Measurements from ENCODE around the gene CDC37.

CDC37 gene

DNA sequence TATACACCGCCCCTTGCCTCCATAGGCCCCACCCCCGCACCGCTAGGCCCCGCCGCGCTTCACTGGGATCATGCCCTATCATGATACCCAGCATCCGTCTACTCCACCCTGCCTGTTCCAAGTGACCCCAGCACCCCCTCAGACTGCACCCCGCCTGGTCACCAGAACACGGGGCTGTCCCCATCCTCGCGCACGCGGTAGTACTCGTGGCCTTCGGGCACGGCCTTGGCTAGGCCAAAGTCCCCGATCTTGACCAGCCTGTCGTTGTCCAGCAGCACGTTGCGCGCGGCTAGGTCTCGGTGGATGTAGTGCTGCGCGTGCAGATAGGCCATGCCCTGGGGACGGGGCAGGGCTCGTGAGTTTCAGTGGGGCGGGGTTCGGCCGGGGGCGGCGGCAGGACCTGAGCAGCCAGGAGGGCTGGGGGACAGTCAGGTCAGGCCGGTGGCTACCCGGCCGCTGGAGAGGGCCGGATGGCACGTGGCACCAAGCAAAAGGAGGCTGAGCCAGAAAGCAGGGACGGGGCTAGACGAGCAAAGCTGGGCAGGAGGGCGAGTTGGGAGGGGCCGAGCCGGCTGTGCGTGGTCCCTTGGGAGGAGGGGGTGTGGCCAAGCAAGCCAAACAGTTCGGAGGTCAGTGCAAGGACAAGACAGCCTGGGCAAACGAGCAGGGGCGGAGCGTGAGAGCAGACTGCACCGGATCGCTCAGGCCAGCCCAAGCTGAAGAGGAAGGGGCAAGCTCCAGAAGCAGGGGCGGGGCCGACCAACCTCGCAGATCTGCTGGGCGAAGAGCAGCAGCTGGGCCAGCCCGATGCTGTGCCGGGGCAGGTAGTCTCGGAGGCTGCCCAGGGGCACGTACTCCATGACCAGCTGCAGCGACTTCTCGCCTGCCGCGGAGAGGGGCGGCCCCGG lies 50.3 kb downstream of the CDC37 start:
- no peak for DNase-seq

GRCh38 chr19:10346509-10346908 lies 56.8 kb downstream of the CDC37 start:
- no peak for DNase-seq

DNA sequence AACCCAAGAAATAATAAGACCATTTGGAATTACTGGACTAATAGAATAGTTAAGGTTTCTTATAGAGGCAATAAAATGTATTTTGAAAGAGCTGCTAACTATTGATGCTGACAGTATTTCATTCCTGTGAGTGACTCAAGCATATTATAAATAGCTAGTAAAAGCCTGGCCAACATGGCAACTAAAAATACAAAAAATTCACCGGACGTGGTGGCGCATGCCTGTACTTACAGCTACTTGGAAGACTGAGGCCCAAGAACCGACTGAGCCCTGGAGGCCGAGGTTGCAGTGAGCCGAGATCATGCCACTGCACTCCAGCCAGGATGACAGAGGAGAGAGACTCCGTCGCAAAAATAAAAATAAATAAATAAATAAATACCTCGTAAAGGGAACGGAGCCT lies 58.6 kb downstream of the CDC37 start:
- DNase-seq = no peak

DNA sequence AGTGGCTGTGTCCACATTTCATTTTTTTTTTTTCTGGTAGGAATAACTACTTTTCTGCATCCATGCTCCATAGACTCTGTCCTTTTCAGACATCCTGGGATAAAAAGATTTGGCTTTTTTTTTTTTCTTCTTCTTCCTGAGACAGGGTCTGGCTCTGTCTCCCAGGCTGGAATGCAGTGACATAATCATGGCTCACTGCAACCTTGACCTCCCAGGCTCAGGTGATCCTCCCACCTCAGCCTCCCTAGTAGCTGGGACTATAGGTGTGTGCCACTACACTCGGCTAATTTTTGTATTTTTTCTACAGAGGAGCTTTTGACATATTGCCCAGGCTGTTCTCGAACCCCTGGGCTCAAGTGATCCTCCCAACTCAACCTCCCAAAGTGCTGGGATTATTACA lies 59.8 kb downstream of the CDC37 start:
- DNase-seq = no peak
